Activated CD8-positive, alpha-beta T cell treated with anti-CD3 and anti-CD28 coated beads for 36 hours (primary cell): ENCODE results near the gene KIAA0040. TPM values are rescaled to one million over a fixed set of nuclear protein-coding genes. Genes with fewer than 3 reads are reported as not detected.

Source experiments
- ATAC-seq: fragments of 200-7000 bp; cut with Tn5 transposase; one replicate; pipeline ENCODE4 v1.10.0; 2021; ENCODE audit warnings: mild to moderate bottlenecking, moderate library complexity
- CTCF ChIA-PET: fragments of 350-600 bp; sonication (Branson Sonifier 250); formaldehyde crosslinking; loops from one replicate; lab custom pipeline; 2021; ENCODE audit warnings: antibody characterized with exemption; lab: Charles Lee
- POLR2A ChIA-PET: fragments of 350-600 bp; sonication (Branson Sonifier 250); formaldehyde crosslinking; loops from one replicate; lab custom pipeline; 2021; ENCODE audit warnings: antibody characterized with exemption; lab: Charles Lee
- DNase-seq: peaks from one replicate; pipeline ENCODE4 v3.0.0-alpha.2; 2020
- H3K27ac Mint-ChIP-seq: one replicate; pipeline ENCODE4 v1.8.0; 2021; ENCODE audit warnings: mild to moderate bottlenecking, mixed read lengths
- H3K27me3 Mint-ChIP-seq: one replicate; pipeline ENCODE4 v1.8.0; 2021; ENCODE audit warnings: mixed read lengths
- H3K36me3 Mint-ChIP-seq: one replicate; pipeline ENCODE4 v1.8.0; 2021; ENCODE audit warnings: low read depth, mixed read lengths
- H3K4me1 Mint-ChIP-seq: one replicate; pipeline ENCODE4 v1.8.0; 2021; ENCODE audit warnings: low read depth, mixed read lengths
- H3K4me3 Mint-ChIP-seq: one replicate; pipeline ENCODE4 v1.8.0; 2021; ENCODE audit warnings: mild to moderate bottlenecking, moderate library complexity, mixed read lengths
- H3K9me3 Mint-ChIP-seq: one replicate; pipeline ENCODE4 v1.8.0; 2021; ENCODE audit warnings: mixed read lengths
- CTCF ChIP-seq: fragments of 200-600 bp; IDR thresholded peaks from one replicate; pipeline ENCODE4 v1.8.0; 2022; ENCODE audit warnings: antibody characterized with exemption, mild to moderate bottlenecking
- intact Hi-C: fragments of 100-400 bp; cut with micrococcal nuclease; formaldehyde crosslinking; loops from one replicate; pipeline ENCODE4 v1.10.0; 2022
- total RNA-seq, 2 experiments: library from RNA; stranded (reverse); gene quantifications; one replicate each; pipeline ENCODE4 v1.2.3, GENCODE V29; 2021

KIAA0040 gene
- total RNA-seq, 2 experiments from 2014 or later, result 20.8 to 21.1 TPM

- Mint-ChIP-seq H3K4me3 (no peak overlapping the region), H3K27me3 (no peaks in the 10 kb centered on the region)
Observed at GRCh38 chr1:175200678-175201521, 8.3 kb upstream of the KIAA0040 start.

GRCh38 chr1:175198332-175198731, 5.8 kb upstream of the KIAA0040 start:
- intact Hi-C loops, result no loop called here
- Mint-ChIP-seq H3K4me1 (peaks cover 7% of the 10 kb centered on the region), H3K36me3 (no peaks in the 10 kb centered on the region), H3K27me3 (no peaks in the 10 kb centered on the region), H3K4me3 (no peak overlapping the region), H3K9me3 (no peaks in the 10 kb centered on the region), H3K27ac (no peak overlapping the region)
- TF ChIP-seq CTCF, result no peak
- POLR2A ChIA-PET, result interaction anchor here (0.6 kb wide), 1 partner anchor 10 kb away, joined by 3 read pairs; no protein-coding TSS in a partner anchor
- no peak for ATAC-seq
- DNase-seq, result no peak
- CTCF ChIA-PET, result interaction anchor here (1.1 to 1.2 kb wide), 2 partner anchors 9 to 47 kb away, joined by 3 to 5 read pairs; no protein-coding TSS in a partner anchor

More at GRCh38 chr1:175200678-175201521, 8.3 kb upstream of the KIAA0040 start:
- Mint-ChIP-seq H3K27ac (no peak overlapping the region), H3K4me1 (peaks cover 7% of the 10 kb centered on the region), H3K36me3 (no peaks in the 10 kb centered on the region), H3K9me3 (no peaks in the 10 kb centered on the region)
- no peak for DNase-seq
- POLR2A ChIA-PET, result interaction anchor here (0.6 to 1.0 kb wide), 2 partner anchors 12 to 44 kb away, joined by 3 to 4 read pairs; no protein-coding TSS in a partner anchor
- TF ChIP-seq CTCF, result no peak
- no peak for ATAC-seq
- intact Hi-C loops, result no loop called here
- CTCF ChIA-PET, result interaction anchor here (1.0 to 1.6 kb wide), 3 partner anchors 9 to 117 kb away, joined by 3 to 5 read pairs (median 3); no protein-coding TSS in a partner anchor

- Mint-ChIP-seq H3K4me1 (peaks cover 13% of the 10 kb centered on the region), H3K27ac (no peak overlapping the region), H3K27me3 (no peaks in the 10 kb centered on the region), H3K4me3 (no peak overlapping the region), H3K9me3 (no peaks in the 10 kb centered on the region), H3K36me3 (no peaks in the 10 kb centered on the region)
- ChIA-PET CTCF (interaction anchor here (1.1 kb wide), 1 partner anchor 46 kb away, joined by 5 read pairs; no protein-coding TSS in a partner anchor), POLR2A (no interaction called here)
- ATAC-seq (no peak), DNase-seq (no peak)
- TF ChIP-seq CTCF, result no peak
- intact Hi-C loops, result no loop called here
Observed at GRCh38 chr1:175197531-175197930, 5.0 kb upstream of the KIAA0040 start.

GRCh38 chr1:175195798-175196197, 3.2 kb upstream of the KIAA0040 start:
- ATAC-seq, result no peak
- H3K4me3 Mint-ChIP-seq, result no peak overlapping the region
- no peak for DNase-seq
- no peak overlapping the region for H3K27ac Mint-ChIP-seq
- ChIA-PET CTCF (interaction anchor here (1.3 to 2.7 kb wide), 3 partner anchors 41 to 122 kb away, joined by 4 to 11 read pairs (median 4); no protein-coding TSS in a partner anchor), POLR2A (interaction anchor here (1.1 to 1.6 kb wide), 2 partner anchors 9 to 92 kb away, joined by 3 to 4 read pairs; no protein-coding TSS in a partner anchor)
- intact Hi-C loops, result no loop called here
- H3K36me3 Mint-ChIP-seq, result peaks cover 1% of the 10 kb centered on the region
- H3K9me3 Mint-ChIP-seq, result no peaks in the 10 kb centered on the region
- TF ChIP-seq CTCF, result no peak
- H3K27me3 Mint-ChIP-seq, result no peaks in the 10 kb centered on the region
- peaks cover 19% of the 10 kb centered on the region for H3K4me1 Mint-ChIP-seq
